Kasumi-1 (cell line): ENCODE data around the gene MYBPHL.

Source experiments
- DNase-seq, 2 experiments: peaks; one replicate each; lab custom pipeline; 2025; lab: John Stamatoyannopoulos, UW

MYBPHL gene

DNA sequence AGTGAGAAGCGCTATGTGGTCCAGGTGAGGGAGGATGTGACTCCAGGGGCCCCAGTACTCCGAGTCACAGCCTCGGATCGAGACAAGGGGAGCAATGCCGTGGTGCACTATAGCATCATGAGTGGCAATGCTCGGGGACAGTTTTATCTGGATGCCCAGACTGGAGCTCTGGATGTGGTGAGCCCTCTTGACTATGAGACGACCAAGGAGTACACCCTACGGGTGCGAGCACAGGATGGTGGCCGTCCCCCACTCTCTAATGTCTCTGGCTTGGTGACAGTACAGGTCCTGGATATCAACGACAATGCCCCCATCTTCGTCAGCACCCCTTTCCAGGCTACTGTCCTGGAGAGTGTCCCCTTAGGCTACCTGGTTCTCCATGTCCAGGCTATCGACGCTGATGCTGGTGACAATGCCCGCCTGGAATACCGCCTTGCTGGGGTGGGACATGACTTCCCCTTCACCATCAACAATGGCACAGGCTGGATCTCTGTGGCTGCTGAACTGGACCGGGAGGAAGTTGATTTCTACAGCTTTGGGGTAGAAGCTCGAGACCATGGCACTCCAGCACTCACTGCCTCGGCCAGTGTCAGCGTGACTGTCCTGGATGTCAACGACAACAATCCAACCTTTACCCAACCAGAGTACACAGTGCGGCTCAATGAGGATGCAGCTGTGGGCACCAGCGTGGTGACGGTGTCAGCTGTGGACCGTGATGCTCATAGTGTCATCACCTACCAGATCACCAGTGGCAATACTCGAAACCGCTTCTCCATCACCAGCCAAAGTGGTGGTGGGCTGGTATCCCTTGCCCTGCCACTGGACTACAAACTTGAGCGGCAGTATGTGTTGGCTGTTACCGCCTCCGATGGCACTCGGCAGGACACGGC, 55.3 kb downstream of the MYBPHL start:
- no peak for DNase-seq

DNA sequence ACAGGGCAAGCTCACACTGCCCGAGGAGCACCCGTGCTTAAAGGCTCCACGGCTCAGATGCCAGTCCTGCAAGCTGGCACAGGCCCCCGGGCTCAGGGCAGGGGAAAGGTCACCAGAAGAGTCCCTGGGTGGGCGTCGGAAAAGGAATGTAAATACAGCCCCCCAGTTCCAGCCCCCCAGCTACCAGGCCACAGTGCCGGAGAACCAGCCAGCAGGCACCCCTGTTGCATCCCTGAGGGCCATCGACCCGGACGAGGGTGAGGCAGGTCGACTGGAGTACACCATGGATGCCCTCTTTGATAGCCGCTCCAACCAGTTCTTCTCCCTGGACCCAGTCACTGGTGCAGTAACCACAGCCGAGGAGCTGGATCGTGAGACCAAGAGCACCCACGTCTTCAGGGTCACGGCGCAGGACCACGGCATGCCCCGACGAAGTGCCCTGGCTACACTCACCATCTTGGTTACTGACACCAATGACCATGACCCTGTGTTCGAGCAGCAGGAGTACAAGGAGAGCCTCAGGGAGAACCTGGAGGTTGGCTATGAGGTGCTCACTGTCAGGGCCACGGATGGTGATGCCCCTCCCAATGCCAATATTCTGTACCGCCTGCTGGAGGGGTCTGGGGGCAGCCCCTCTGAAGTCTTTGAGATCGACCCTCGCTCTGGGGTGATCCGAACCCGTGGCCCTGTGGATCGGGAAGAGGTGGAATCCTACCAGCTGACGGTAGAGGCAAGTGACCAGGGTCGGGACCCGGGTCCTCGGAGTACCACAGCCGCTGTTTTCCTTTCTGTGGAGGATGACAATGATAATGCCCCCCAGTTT, 56.1 kb downstream of the MYBPHL start:
- DNase-seq: no peak

DNA sequence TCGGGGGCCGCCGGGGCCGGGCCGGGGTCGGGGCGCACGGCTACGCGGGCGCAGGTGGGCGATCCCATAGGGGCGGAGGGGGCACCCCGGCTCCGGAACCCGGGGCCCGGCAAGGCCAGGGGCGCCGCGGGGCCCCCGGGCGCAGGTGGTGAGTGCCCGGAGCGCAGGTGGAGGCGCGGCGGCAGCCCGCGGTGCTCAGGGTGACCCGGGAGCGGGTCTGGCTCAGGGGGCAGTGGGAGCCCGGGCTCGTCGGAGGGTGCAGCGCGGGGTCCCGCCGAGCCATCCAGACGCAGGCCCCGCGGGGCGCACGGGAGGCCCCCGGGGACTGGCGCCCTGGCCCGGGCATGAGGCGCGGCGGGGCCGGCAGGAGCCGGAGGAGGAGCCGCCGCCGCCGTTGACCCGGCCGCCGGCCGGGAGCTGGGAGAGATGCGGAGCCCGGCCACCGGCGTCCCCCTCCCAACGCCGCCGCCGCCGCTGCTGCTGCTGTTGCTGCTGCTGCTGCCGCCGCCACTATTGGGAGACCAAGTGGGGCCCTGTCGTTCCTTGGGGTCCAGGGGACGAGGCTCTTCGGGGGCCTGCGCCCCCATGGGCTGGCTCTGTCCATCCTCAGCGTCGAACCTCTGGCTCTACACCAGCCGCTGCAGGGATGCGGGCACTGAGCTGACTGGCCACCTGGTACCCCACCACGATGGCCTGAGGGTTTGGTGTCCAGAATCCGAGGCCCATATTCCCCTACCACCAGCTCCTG, 57.0 kb downstream of the MYBPHL start:
- DNase-seq: no peak

DNA sequence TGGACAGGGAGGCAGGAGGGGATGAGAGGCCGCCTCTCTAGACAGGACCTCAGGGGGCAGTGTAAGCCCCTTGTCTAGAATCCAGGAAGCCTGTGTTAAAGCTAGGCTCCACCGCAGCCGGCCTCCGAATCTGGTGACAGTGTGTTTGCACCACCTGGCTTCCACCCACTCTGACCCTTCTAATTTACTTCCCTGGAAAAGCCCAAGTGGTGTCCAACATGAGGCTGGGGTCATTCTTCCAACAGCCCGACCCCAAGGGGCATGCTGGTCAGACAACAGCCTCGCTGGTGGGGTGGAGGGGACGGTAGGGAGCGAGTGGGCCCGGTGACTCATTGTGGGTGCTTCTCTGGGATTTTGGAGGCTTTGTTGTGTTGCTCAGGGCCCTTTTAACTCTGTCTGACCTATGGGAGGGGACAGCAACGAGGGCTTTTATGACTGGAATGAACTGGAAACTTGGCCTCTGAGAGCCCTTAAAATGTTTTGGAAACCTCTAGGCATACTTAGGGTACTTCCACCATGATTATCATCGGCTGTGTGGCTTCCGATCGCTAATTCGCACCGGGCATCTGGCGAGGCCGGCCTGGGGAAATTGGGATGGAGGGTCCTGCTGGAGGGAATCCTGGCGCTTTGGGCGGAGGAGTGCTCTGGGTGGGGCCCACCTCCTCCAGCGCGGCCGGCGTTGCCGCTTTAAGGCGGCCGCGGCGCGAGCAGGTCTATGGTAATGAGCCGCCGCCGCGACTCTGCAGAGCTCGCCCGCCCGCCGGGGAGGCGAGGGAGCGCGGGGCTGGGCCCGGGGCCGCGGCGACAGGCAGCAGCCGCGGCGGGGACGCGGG, 57.8 kb downstream of the MYBPHL start, which contains the start of gene CELSR2:
TSS of gene CELSR2 (plus strand) at position 743 of the 833 bp plus-strand sequence. CDS start 541 bp downstream, outside the sequence.
- DNase-seq: peak; percentile 44 to 49

DNA sequence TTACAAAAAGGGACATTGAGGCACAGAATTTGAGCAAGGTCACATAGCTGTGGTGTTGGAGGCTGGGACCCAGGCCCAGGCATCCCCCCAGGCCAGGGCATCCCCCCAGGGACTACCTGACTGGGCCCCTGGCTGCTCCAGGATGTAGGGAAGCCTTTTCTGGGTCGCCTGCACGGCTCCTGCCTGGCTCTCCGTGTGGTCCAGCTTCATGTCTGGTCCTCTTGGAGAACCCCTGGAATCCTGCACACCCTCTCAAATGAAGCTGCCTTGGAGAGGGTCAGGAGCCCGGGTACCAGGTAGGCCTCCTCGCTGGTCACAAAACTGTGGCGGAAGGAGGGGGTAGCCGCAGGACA, 58.4 kb downstream of the MYBPHL start:
- DNase-seq: no peak

DNA sequence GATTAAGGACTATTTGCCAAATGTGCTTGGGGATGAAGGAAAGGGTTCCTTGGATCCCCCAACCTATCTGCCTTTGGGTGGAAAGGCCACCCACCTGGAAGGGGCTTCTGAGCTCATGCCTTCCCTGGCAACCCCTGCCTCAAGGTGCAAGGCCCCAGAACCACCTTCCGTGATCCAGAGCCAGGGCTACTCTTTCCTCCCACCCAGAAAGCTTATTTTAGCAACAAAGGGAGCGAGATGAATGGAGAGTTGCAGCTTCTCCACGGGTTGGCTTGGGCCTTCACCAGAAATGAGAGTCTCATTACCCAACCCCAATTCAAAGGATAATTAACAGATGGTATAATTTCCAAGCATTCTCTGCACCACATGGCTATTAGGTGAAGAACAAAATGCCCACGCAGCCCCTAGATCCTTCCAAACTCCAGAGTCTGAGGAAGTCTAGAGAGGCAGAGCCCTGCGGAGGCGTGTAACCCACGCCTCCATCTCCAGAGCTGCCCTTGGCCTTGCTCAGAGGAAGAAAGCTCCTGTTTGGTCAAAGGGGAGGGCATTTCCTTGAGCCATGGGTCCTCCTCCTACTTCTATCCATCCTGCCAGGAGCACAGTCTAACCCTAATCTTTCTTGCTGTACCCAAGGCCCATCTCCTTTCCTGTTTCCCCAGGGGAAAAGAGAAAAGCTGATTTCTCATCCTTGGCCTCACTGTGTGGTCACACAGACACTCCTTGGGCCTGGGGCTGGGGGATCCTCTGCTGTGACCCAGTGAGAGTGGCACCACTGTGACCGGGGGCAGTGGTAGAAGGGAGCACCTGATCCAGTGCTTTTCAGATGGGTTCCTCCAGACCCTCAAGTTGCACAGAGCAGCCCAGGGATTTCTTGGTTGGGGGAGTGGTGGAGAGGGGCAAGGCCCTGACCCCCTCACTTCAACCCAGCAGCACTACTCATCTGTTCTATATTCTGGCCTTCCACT, 59.1 kb downstream of the MYBPHL start:
- no peak for DNase-seq

DNA sequence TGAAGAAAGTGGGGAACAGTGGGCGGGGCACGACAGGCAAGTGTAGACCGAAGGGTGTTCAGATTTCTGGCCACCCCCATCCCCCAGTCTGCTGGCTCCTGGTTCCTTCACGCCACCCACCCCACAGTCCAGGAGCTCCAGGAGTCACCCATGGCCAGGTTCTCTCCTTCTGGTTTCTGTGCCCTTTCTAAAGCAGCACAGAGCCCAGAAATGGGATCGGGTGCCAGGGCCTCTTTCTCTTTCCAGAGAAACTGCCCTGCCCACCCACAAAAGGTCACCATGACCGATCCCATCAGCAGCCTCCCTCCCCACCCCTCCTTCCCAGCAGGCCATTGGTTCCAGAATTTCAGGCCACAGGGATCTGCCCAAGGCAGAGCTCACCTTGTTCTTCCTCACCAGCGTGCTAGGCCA, 60.7 kb downstream of the MYBPHL start:
- DNase-seq: no peak

DNA sequence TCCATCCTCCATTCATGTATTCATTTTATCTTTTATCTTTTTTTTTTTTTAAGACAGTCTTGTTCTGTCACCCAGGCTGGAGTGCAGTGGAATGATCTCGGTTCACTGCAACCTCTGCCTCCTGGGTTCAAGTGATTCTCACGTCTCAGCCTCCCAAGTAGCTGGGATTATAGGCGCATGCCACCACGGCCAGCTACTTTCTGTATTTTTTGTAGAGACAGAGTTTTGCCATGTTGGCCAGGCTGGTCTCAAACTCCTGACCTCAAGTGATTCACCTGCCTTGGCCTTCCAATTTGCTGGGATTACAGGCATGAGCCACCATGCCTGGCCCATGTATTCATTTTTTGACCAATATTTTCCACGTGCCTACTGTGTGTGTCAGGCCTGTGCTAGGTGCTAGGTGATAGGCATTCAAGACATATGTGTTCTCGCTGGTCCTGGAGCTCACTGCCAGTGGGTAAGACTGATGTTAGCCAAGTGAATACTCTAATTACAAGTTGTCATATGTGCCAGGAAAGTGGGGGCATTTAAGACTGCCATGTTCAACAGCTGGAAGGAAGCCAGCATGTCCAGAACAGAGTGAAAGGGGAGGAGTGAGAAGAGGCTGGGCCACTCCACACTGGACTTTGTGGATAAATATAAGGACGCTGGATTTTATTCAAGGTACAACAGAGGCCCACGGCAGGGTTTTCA, 62.8 kb downstream of the MYBPHL start:
- no peak for DNase-seq

DNA sequence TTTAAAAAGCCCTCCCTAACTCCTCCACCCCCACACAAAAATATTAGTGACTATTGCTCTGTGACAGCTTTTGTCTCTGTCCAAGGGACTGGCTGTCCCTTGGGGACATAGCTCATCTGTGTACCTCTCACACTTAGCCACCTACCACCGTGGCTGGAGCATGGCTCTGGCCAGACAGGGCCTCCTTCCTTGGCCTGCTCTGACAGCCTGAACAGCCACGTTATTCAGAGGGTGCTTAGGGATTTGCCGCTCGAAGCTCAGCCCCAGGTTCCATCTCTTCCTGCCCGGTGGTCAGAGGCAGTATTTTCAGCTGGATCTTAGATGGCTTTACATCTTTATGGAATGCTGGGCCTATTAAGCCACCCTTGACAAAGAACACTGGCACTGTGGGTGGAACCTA, 63.6 kb downstream of the MYBPHL start:
- no peak for DNase-seq

DNA sequence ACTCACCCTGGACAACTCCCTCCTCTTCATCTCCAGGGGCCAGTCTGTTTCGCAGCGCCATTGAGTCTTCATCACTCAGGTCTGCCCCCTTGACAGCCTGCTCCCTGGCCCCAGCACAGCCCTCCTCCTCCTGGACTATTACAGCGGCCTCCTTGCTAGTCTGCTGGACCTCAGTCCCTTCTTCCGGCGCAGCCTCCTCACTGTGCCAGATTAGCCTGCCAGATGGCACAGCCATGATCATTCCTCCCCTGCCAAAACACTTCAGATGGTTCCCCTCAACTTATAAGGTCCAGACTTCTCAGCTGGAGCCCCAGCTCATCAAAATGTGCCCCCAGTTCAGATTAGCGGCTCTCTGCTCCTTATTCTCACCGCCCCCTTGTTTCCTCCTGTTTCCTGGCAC, 64.4 kb downstream of the MYBPHL start:
- DNase-seq: no peak
